Measurements from ENCODE around the gene MRPL43. TPM values are rescaled to one million over a fixed set of nuclear protein-coding genes. Genes with fewer than 3 reads are reported as not detected.

MRPL43 gene
- total RNA-seq, 1 donor from 2014 or later, result 43.2 TPM

GRCh38 chr10:100968062-100968736 is 19.1 kb downstream of the MRPL43 start:
- DNase-seq (ENCODE audit: low read depth), result no peak

- DNase-seq (ENCODE audit: low read depth), result no peak
Observed at GRCh38 chr10:100967332-100967731, 20.0 kb downstream of the MRPL43 start.

- no peak for DNase-seq (ENCODE audit: low read depth)
Observed at GRCh38 chr10:100966887-100967286, 20.4 kb downstream of the MRPL43 start.

GRCh38 chr10:100965820-100966219 is 21.5 kb downstream of the MRPL43 start:
- no peak for DNase-seq (ENCODE audit: low read depth)

GRCh38 chr10:100963826-100964225 is 23.5 kb downstream of the MRPL43 start:
- DNase-seq (ENCODE audit: low read depth), result no peak

- no peak for DNase-seq (ENCODE audit: low read depth)
Observed at GRCh38 chr10:100962351-100963080, 24.8 kb downstream of the MRPL43 start.

GRCh38 chr10:100960251-100960650 is 27.0 kb downstream of the MRPL43 start:
- no peak for DNase-seq (ENCODE audit: low read depth)

GRCh38 chr10:100948916-100949315 is 38.4 kb downstream of the MRPL43 start:
- DNase-seq (ENCODE audit: low read depth), result no peak

GRCh38 chr10:100945754-100946153 is 41.5 kb downstream of the MRPL43 start:
- no peak for DNase-seq (ENCODE audit: low read depth)

- DNase-seq (ENCODE audit: low read depth), result no peak
Observed at GRCh38 chr10:100943508-100943907, 43.8 kb downstream of the MRPL43 start.

GRCh38 chr10:100942229-100942628 is 45.1 kb downstream of the MRPL43 start:
- DNase-seq (ENCODE audit: low read depth), result no peak

- DNase-seq (ENCODE audit: low read depth), result no peak
Observed at GRCh38 chr10:100939763-100940344, 47.4 kb downstream of the MRPL43 start.

Other genes starting within 250 kb of the MRPL43 start
- gene PAX2, start 241.9 kb downstream of the MRPL43 start, total RNA-seq, result 2.1 and 71.3 TPM in 2 replicates
- 17.5 and 25.7 TPM in 2 replicates for gene SLF2, start 74.5 kb downstream of the MRPL43 start, total RNA-seq
- gene SEMA4G, start 18.0 kb downstream of the MRPL43 start, total RNA-seq, result 0.69 and 7.0 TPM in 2 replicates
- 8.7 and 16.8 TPM in 2 replicates for gene TWNK, start within 50 bp of the MRPL43 start, total RNA-seq
- gene LZTS2, start 12.3 kb upstream of the MRPL43 start, total RNA-seq, result 72.9 and 77.3 TPM in 2 replicates
- 1.3 and 4.7 TPM in 2 replicates for gene PDZD7, start 43.6 kb upstream of the MRPL43 start, total RNA-seq
- gene SFXN3, start 43.7 kb upstream of the MRPL43 start, total RNA-seq, result 35.8 and 40.9 TPM in 2 replicates
- gene KAZALD1, start 74.5 kb upstream of the MRPL43 start, total RNA-seq, result 1.0 and 1.1 TPM in 2 replicates
- gene TLX1, start 143.8 kb upstream of the MRPL43 start, total RNA-seq, result not detected in 2 replicates
- not detected in 2 replicates for gene LBX1, start 242.0 kb upstream of the MRPL43 start, total RNA-seq